Left kidney (tissue), 2 donors: ENCODE measurements around the gene ANKRD31. TPM values are rescaled to one million over a fixed set of nuclear protein-coding genes. Genes with fewer than 3 reads are reported as not detected.
"Not testable (repeated sequence)": the region's sequence is repeated elsewhere in the genome, so short reads cannot be mapped to it uniquely, and the experiment has no call there.

Experiments used
- DNase-seq: peaks from one replicate; pipeline ENCODE4 v3.0.0-alpha.2; 2013
- polyA plus RNA-seq: library from polyadenylated mRNA; unstranded; fragments of 120-200 nt; gene quantifications from one replicate; pipeline ENCODE4 v1.2.1, GENCODE V29; 2013; ENCODE audit not compliant: insufficient read length

The ANKRD31 gene
- polyA plus RNA-seq, 1 donor, result 0.86 TPM

DNA sequence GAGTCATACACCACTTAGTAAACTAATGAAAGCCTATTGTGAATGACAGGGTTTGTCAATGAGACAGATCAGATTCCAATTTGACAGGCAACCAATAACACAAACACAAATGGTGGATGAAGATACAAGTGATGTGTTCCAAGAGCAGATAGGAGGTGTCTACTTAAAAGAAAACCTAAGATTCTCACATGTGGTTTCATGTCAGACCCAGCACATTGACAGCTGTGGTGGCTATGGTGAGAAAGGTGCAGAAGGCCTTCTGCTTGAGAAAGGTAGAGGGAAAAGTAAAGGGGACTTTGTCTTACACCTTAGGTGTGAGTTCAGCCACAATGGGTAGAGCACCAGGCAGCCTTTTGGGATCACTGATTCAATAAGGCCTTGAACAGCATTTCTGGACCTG, 11.2 kb downstream of the ANKRD31 start:
- no peak for DNase-seq

DNA sequence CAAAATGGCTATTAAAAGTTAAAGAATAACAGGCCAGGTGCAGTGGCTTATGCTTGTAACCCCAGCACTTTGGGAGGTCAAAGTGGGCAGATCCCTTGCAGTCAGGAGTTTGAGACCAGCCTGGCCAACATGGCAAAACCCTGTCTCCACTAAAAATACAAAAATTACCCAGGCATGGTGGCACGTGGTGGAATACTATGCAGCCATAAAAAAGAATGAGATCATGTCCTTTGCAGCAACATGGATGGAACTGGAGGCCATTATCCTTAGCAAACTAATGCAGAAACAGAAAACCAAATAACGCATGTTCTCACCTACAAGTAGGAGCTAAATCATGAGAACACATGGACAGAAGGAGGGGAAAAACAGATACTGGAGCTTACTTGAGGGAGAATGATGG, 15.9 kb downstream of the ANKRD31 start:
- not testable (repeated sequence) for DNase-seq

- DNase-seq, result no peak
Measured at GRCh38 chr5:75214928-75215327, 21.8 kb downstream of the ANKRD31 start.

- no peak for DNase-seq
Measured at GRCh38 chr5:75214409-75214808, 22.3 kb downstream of the ANKRD31 start.

- no peak for DNase-seq
Measured at GRCh38 chr5:75203604-75204003, 33.1 kb downstream of the ANKRD31 start.

DNA sequence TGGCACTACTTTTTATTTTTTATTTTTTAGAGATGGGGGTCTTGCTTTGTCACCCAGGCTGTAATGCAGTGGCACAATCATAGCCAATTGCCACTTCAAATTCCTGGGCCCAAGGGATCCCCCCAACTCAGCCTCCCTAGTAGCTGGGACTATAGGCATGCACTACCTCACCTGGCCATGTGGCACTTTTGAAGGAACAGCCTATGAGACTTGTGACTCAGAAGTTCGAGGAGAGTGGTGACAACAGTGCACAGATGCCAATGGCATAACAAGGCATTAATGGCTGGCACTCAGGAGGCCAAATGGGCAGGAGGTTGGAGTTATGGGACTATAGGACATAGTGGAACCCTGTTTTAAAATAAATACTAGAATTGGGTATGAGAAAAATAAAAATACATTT, 33.7 kb downstream of the ANKRD31 start:
- DNase-seq, result no peak

DNA sequence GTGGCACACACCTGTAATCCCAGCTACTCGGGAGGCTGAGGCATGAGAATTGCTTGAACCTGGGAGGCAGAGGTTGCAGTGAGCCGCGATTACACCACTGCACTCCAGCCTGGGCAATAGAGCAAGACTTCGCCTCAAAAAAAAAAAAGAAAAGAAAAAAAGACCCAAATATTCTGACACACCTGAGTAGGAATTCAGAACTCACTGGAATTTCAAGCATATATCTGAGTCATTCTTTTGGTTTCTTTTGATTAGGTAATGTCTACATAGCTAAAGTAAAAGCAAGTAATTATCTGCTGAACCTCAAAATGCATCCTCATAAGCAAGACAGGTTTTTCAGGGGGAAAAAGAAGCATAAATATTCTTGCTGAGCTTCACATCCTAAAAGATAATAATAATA, 35.9 kb downstream of the ANKRD31 start:
- DNase-seq, result no peak

DNA sequence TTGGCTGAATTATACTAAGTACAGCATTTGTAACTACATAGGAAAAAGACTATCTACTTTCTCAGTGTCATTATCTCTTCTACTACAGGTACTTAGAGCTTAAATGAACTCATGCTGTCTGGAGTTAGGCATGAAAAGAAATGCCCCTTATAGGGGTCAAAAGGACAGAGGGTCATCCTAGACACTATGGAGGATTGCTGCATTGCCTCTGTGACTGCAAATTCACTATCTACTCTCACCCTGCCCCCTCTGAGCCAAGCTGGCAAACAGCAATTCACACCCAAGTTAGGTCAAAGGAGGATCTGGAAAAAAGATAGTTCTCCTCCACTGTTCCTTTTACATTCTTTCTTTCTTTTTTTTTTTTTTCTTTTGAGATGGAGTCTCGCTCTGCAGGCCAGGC, 36.7 kb downstream of the ANKRD31 start:
- DNase-seq, result no peak

- DNase-seq, result no peak
Measured at GRCh38 chr5:75199071-75199470, 37.6 kb downstream of the ANKRD31 start.

- no peak for DNase-seq
Measured at GRCh38 chr5:75197745-75198144, 38.9 kb downstream of the ANKRD31 start.

DNA sequence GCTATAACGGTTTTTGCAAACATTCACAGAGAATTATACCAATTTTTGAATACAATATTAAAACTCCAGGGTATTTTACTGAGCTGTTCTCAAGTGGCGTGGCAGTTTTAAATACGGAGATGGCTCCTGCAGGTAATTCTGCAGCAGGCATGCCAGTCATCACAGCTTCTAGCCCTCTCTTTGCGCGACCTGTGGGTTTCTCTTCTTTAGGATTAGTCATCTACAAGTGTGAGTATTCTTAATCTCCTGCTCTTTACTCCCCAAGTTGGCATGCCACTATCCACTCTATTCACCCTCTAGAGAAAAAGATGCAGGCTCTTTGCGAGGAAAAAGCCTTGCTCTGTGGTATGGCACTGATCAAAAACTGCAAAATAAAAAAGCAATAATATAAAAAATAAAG, 43.9 kb downstream of the ANKRD31 start:
- no peak for DNase-seq

- DNase-seq, result no peak
Measured at GRCh38 chr5:75192264-75192663, 44.4 kb downstream of the ANKRD31 start.

DNA sequence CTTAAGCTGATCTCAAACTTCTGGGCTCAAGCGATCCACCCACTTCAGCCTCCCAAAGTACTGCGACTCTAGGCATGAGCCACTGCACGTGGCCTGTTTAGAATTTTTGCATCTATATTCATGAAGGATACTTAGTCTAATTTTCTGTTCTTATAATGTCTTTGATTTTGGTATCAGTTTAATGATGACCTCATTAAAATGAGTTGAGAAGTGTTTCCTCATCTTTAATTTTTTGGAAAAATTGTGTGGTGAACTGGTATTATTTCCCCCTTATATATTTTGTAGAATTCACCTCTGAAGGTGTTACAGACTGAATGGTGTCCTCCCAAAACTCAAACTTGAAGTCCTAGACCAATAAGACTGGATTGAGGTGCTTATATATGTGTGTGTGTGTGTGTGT, 46.5 kb downstream of the ANKRD31 start:
- no peak for DNase-seq

- no peak for DNase-seq
Measured at GRCh38 chr5:75189353-75189752, 47.3 kb downstream of the ANKRD31 start.

GRCh38 chr5:75185763-75186162, 50.9 kb downstream of the ANKRD31 start:
- DNase-seq, result no peak

DNA sequence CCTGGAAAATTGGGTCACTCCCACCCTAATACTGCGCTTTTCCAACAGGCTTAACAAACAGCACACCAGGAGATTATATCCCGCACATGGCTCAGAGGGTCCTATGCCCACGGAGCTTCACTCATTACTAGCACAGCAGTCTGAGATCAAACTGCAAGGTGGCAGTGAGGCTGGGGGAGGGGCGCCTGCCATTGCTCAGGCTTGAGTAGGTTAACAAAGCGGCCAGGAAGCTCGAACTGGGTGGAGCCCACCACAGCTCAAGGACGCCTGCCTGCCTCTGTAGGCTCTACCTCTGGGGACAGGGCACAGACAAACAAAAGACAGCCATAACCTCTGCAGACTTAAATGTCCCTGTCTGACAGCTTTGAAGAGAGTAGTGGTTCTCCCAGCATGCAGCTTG, 60.7 kb downstream of the ANKRD31 start:
- not testable (repeated sequence) for DNase-seq

DNA sequence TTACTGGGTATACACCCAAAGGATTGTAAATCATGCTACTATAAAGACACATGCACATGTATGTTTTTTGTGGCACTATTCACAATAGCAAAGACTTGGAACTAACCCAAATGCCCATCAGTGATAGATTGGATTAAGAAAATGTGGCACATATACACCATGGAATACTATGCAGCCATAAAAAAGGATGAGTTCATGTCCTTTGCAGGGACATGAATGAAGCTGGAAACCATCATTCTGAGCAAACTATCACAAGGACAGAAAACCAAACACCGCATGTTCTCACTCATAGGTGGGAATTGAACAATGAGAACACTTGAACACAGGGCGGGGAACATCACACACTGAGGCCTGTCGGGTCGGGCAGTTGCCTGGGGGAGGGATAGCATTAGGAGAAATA, 61.8 kb downstream of the ANKRD31 start:
- DNase-seq, result not testable (repeated sequence)

- no peak for DNase-seq
Measured at GRCh38 chr5:75169516-75169915, 67.2 kb downstream of the ANKRD31 start.

GRCh38 chr5:75168026-75168735, 68.5 kb downstream of the ANKRD31 start:
- no peak for DNase-seq

GRCh38 chr5:75167345-75167744, 69.3 kb downstream of the ANKRD31 start:
- DNase-seq, result no peak

DNA sequence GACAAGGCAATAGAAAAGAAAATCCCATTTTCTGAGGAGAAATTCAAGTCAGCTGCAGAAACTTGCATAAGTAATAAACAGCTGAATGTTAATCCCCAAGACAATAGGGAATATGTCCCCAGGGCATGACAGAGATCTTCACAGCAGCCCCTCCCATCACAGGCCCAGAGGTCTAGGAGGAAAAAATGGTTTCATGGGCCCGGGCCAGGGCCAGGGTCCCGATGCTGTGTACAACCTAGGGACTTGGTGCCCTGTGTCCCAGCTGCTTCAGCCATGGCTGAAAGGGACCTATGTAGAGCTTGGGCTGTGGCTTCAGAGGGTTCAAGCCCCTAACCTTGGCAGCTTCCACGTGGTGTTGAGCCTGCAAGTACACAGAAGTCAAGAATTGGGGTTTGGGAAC, 75.2 kb downstream of the ANKRD31 start:
- DNase-seq, result not testable (repeated sequence)

GRCh38 chr5:75156585-75156984, 80.1 kb downstream of the ANKRD31 start:
- no peak for DNase-seq

- no peak for DNase-seq
Measured at GRCh38 chr5:75152860-75153259, 83.8 kb downstream of the ANKRD31 start.

- no peak for DNase-seq
Measured at GRCh38 chr5:75148051-75148450, 88.6 kb downstream of the ANKRD31 start.
